GM19043 (cell line): ENCODE results near the gene ADGRV1.

Experiments used
- ATAC-seq: cut with Tn5 transposase; IDR thresholded peaks from one replicate; pipeline ENCODE4 v1.9.1; 2021; ENCODE audit warnings: low read depth; ENCODE audit not compliant: unreplicated experiment

ADGRV1 gene

GRCh38 chr5:91092859-91093783, 534.5 kb downstream of the ADGRV1 start:
- ATAC-seq, result no peak

GRCh38 chr5:91095313-91095712, 536.7 kb downstream of the ADGRV1 start:
- ATAC-seq, result no peak

- no peak for ATAC-seq
Observed at GRCh38 chr5:91095786-91096385, 537.3 kb downstream of the ADGRV1 start.

GRCh38 chr5:91098541-91098940, 539.9 kb downstream of the ADGRV1 start:
- ATAC-seq, result no peak

- peak; percentile 98 for ATAC-seq
Observed at GRCh38 chr5:91101600-91102379, 543.2 kb downstream of the ADGRV1 start.

- no peak for ATAC-seq
Observed at GRCh38 chr5:91103353-91104061, 544.9 kb downstream of the ADGRV1 start.

GRCh38 chr5:91104062-91104448, 545.5 kb downstream of the ADGRV1 start:
- no peak for ATAC-seq

GRCh38 chr5:91106842-91107511, 548.4 kb downstream of the ADGRV1 start:
- ATAC-seq, result no peak

GRCh38 chr5:91109634-91110033, 551.0 kb downstream of the ADGRV1 start:
- ATAC-seq, result no peak

GRCh38 chr5:91110686-91111085, 552.1 kb downstream of the ADGRV1 start:
- no peak for ATAC-seq

GRCh38 chr5:91111473-91112238, 553.1 kb downstream of the ADGRV1 start:
- no peak for ATAC-seq

GRCh38 chr5:91114658-91115057, 556.1 kb downstream of the ADGRV1 start:
- no peak for ATAC-seq

GRCh38 chr5:91118354-91118753, 559.8 kb downstream of the ADGRV1 start:
- ATAC-seq, result no peak

- ATAC-seq, result no peak
Observed at GRCh38 chr5:91118796-91119195, 560.2 kb downstream of the ADGRV1 start.

- ATAC-seq, result no peak
Observed at GRCh38 chr5:91119217-91119616, 560.6 kb downstream of the ADGRV1 start.

- no peak for ATAC-seq
Observed at GRCh38 chr5:91119981-91120850, 561.6 kb downstream of the ADGRV1 start.

GRCh38 chr5:91121347-91121993, 562.9 kb downstream of the ADGRV1 start:
- ATAC-seq, result no peak

GRCh38 chr5:91122651-91123050, 564.1 kb downstream of the ADGRV1 start:
- ATAC-seq, result no peak
